ENCODE data around the gene PTPRN. TPM values are rescaled to one million over a fixed set of nuclear protein-coding genes. Genes with fewer than 3 reads are reported as not detected.

PTPRN gene
- total RNA-seq, 1 experiment from 2014 or later: 6.5 TPM

DNA sequence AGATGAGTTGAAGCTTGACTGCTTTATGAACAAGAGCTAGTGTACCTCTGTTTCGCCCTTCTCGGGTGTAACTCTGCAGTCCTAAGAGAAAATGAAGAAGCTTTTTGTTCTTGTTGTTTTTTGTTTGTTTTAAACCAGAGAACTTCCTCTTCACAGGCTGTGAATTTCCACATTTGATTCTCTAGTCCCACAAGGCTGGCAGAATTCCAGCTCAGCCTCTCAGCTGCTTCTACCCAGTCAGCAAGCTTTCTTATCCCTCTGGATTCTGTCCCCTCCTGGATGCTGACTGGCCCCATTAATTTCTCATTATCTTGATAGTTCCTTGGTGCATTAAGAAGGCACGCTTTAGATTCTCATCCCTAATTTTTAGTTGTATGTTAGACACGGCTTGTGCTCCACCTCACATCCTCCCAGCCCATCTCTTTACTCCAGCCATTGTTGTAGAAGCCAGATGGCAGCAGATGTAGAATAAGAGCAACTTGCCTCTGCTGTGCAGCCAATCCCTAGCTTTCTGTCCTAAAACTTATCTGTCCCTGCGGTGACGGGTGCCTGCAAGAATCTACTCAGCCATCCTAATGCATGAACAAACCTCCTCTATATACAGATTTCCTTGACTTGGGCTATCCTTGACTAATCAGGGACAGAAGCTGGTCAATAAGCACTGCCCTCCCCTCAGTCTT lies 35.7 kb upstream of the PTPRN start:
- H3K4me1 ChIP-seq (ENCODE audit: insufficient read depth, low read length): no peaks in the 10 kb centered on the region
- H4K8ac ChIP-seq (replicated peaks; ENCODE audit: insufficient read length, low read depth, low read length): no peak overlapping the region
- no peak overlapping the region for H3K23ac ChIP-seq (ENCODE audit: insufficient read length, low read depth, low read length)
- Mint-ChIP-seq H3K27ac (no peak overlapping the region), H3K4me3 (no peak overlapping the region), H3K9me3 (no peaks in the 10 kb centered on the region), H3K27me3 (ENCODE audit: low read depth) (peaks cover 46% of the 10 kb centered on the region), H3K4me1 (no peaks in the 10 kb centered on the region), H3K36me3 (ENCODE audit: insufficient read depth in 1 of 3, low read depth in 3 of 3) (no peaks in the 10 kb centered on the region)
- H3K9me3 ChIP-seq (ENCODE audit: control insufficient read depth, low read depth, low read length): no peaks in the 10 kb centered on the region
- H2BK15ac ChIP-seq (ENCODE audit: low read depth, low read length): no peak overlapping the region
- no peak overlapping the region for H3K9ac ChIP-seq (ENCODE audit: extremely low read depth, insufficient read length, low read length)
- H2BK12ac ChIP-seq (ENCODE audit: insufficient read length, low read depth, low read length): no peak overlapping the region
- no peak overlapping the region for H2BK5ac ChIP-seq (ENCODE audit: insufficient read length, low read length)
- H3K4me2 ChIP-seq (ENCODE audit: insufficient read depth, insufficient read length, low read length): no peak overlapping the region
- no peak overlapping the region for H3K14ac ChIP-seq (ENCODE audit: insufficient read depth, low read length)
- no peaks in the 10 kb centered on the region for H3K79me1 ChIP-seq (ENCODE audit: insufficient read depth, low read depth, low read length, poor library complexity, severe bottlenecking)
- no peak overlapping the region for H3T11ph ChIP-seq (ENCODE audit: low read length)
- no peak overlapping the region for H3K18ac ChIP-seq (ENCODE audit: insufficient read length, low read depth, low read length)
- WGBS (ENCODE audit: extremely low coverage, insufficient read length, low lambda C conversion rate): no CpG with 5 or more reads among the region's 6 CpGs
- no peak overlapping the region for H2AFZ ChIP-seq (ENCODE audit: low read length)
- H3K27ac ChIP-seq (ENCODE audit: insufficient read length, low read depth, low read length): no peak overlapping the region
- no peaks in the 10 kb centered on the region for H4K20me1 ChIP-seq (ENCODE audit: control insufficient read depth, insufficient read depth, insufficient read length)
- no peak overlapping the region for H4K91ac ChIP-seq (ENCODE audit: insufficient read length, low read depth, low read length)
- no peak overlapping the region for H2BK20ac ChIP-seq (ENCODE audit: low read depth, low read length, poor library complexity, severe bottlenecking)
- no peak for DNase-seq
- H3K27me3 ChIP-seq (ENCODE audit: insufficient read depth, low read length): no peaks in the 10 kb centered on the region
- no peak overlapping the region for H2AK5ac ChIP-seq (ENCODE audit: insufficient read length, low read length)
- no peak overlapping the region for H4K5ac ChIP-seq (ENCODE audit: insufficient read length, low read depth, low read length)
- no peaks in the 10 kb centered on the region for H3K79me2 ChIP-seq (ENCODE audit: insufficient read depth, low read length)
- no peak overlapping the region for H3K4ac ChIP-seq (ENCODE audit: low read depth, low read length)
- H3K56ac ChIP-seq (ENCODE audit: insufficient read length, low read depth, low read length): no peak overlapping the region
- TF ChIP-seq, protein P1, sequence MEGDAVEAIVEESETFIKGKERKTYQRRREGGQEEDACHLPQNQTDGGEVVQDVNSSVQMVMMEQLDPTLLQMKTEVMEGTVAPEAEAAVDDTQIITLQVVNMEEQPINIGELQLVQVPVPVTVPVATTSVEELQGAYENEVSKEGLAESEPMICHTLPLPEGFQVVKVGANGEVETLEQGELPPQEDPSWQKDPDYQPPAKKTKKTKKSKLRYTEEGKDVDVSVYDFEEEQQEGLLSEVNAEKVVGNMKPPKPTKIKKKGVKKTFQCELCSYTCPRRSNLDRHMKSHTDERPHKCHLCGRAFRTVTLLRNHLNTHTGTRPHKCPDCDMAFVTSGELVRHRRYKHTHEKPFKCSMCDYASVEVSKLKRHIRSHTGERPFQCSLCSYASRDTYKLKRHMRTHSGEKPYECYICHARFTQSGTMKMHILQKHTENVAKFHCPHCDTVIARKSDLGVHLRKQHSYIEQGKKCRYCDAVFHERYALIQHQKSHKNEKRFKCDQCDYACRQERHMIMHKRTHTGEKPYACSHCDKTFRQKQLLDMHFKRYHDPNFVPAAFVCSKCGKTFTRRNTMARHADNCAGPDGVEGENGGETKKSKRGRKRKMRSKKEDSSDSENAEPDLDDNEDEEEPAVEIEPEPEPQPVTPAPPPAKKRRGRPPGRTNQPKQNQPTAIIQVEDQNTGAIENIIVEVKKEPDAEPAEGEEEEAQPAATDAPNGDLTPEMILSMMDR (conservative IDR thresholded peaks at IDR 0.05): no peak
- no peaks in the 10 kb centered on the region for H3K23me2 ChIP-seq (ENCODE audit: insufficient read length, low read depth, low read length, poor library complexity, severe bottlenecking)
- H2BK120ac ChIP-seq (ENCODE audit: low read depth, low read length, poor library complexity, severe bottlenecking): no peak overlapping the region

All from H9 (cell line).